Muscle of arm (tissue), 12 donors: ENCODE measurements around the gene SHISA6. TPM values are rescaled to one million over a fixed set of nuclear protein-coding genes. Genes with fewer than 3 reads are reported as not detected.

Experiments
- DNase-seq: peaks from one replicate; pipeline ENCODE4 v3.0.0-alpha.2; 2013
- polyA plus RNA-seq, 12 donors: library from polyadenylated mRNA; unstranded; fragments of 120-200 nt; gene quantifications; one replicate each; pipeline ENCODE4 v1.2.1, GENCODE V29; 2013; ENCODE audit not compliant: insufficient read length in 12 of 12

SHISA6 gene
- polyA plus RNA-seq, 12 donors = 8.7 to 17.1 (median 12.2) TPM; not detected in 1

- DNase-seq = no peak
Observed at GRCh38 chr17:11342138-11342537, 101.1 kb downstream of the SHISA6 start.

GRCh38 chr17:11349106-11349505 is 108.1 kb downstream of the SHISA6 start:
- DNase-seq = no peak

GRCh38 chr17:11351479-11351878 is 110.5 kb downstream of the SHISA6 start:
- DNase-seq = no peak

GRCh38 chr17:11353601-11354000 is 112.6 kb downstream of the SHISA6 start:
- DNase-seq = peak; percentile 48

- no peak for DNase-seq
Observed at GRCh38 chr17:11356371-11356770, 115.4 kb downstream of the SHISA6 start.

GRCh38 chr17:11363565-11364117 is 122.6 kb downstream of the SHISA6 start:
- no peak for DNase-seq

GRCh38 chr17:11366272-11366850 is 125.3 kb downstream of the SHISA6 start:
- DNase-seq = no peak

- DNase-seq = no peak
Observed at GRCh38 chr17:11369575-11369974, 128.6 kb downstream of the SHISA6 start.

GRCh38 chr17:11372692-11373091 is 131.7 kb downstream of the SHISA6 start:
- no peak for DNase-seq

GRCh38 chr17:11378506-11378905 is 137.5 kb downstream of the SHISA6 start:
- DNase-seq = no peak

- DNase-seq = no peak
Observed at GRCh38 chr17:11380761-11381160, 139.7 kb downstream of the SHISA6 start.

GRCh38 chr17:11383157-11383556 is 142.1 kb downstream of the SHISA6 start:
- DNase-seq = no peak

- no peak for DNase-seq
Observed at GRCh38 chr17:11384131-11384530, 143.1 kb downstream of the SHISA6 start.

- DNase-seq = no peak
Observed at GRCh38 chr17:11387610-11388009, 146.6 kb downstream of the SHISA6 start.

GRCh38 chr17:11388054-11388453 is 147.0 kb downstream of the SHISA6 start:
- no peak for DNase-seq

- DNase-seq = no peak
Observed at GRCh38 chr17:11389583-11389982, 148.6 kb downstream of the SHISA6 start.

GRCh38 chr17:11391134-11391533 is 150.1 kb downstream of the SHISA6 start:
- no peak for DNase-seq

GRCh38 chr17:11404431-11405276 is 163.6 kb downstream of the SHISA6 start:
- no peak for DNase-seq

GRCh38 chr17:11406716-11407115 is 165.7 kb downstream of the SHISA6 start:
- DNase-seq = no peak

- no peak for DNase-seq
Observed at GRCh38 chr17:11412654-11413053, 171.6 kb downstream of the SHISA6 start.

GRCh38 chr17:11418342-11418741 is 177.3 kb downstream of the SHISA6 start:
- no peak for DNase-seq

GRCh38 chr17:11430751-11431150 is 189.7 kb downstream of the SHISA6 start:
- no peak for DNase-seq

- DNase-seq = no peak
Observed at GRCh38 chr17:11438673-11439072, 197.7 kb downstream of the SHISA6 start.
